HG03103 (cell line): ENCODE results near the gene KCNQ1OT1.

ENCODE experiments used
- ATAC-seq: cut with Tn5 transposase; IDR thresholded peaks from one replicate; pipeline ENCODE4 v1.9.1; 2021; ENCODE audit warnings: low read depth; ENCODE audit not compliant: unreplicated experiment

KCNQ1OT1 gene

DNA sequence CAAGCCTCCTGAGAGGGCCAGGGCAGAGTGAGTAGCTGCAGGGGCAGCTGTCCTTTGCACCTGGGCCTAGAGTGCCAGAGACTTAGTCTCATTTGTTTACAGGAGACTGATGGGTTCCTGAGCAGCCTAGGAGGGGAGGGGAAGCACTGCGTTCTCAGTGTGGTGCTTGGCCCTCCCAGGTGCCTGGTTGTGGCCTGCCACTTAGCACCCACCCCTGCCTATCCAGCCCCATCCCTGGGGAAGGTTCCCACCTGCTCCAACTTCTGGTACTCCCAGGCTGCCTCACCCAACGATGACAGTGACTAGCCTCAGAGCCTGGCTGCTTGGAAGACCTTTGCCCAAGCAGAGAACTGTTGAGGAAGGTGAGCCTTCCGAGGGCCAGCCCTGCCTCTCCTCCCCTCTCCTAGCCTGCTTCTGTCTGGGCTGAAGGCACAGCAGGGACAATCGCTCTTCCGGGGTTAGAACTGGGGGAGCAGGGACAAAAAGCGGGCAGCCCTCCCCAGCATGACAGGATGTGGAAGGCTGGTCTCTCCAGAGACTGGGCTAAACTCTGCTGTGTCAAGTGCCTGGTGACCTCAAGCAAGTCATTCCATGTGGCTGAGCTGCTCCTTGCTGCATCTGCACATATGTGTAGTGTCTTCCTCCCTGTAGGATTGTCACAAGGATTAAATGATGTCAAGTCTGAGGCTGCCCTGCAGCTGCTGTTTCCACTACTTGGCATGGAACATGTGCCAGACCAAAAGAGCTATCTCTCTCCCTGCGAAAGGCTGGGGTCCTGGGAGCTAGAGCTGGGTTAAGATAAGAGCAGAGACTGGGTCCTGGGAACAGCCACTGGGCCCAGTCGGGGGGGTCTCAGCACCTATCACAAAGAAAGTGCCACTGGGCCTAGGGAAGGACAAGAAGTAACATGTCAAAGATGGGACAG is 9.9 kb downstream of the KCNQ1OT1 start:
- no peak for ATAC-seq

DNA sequence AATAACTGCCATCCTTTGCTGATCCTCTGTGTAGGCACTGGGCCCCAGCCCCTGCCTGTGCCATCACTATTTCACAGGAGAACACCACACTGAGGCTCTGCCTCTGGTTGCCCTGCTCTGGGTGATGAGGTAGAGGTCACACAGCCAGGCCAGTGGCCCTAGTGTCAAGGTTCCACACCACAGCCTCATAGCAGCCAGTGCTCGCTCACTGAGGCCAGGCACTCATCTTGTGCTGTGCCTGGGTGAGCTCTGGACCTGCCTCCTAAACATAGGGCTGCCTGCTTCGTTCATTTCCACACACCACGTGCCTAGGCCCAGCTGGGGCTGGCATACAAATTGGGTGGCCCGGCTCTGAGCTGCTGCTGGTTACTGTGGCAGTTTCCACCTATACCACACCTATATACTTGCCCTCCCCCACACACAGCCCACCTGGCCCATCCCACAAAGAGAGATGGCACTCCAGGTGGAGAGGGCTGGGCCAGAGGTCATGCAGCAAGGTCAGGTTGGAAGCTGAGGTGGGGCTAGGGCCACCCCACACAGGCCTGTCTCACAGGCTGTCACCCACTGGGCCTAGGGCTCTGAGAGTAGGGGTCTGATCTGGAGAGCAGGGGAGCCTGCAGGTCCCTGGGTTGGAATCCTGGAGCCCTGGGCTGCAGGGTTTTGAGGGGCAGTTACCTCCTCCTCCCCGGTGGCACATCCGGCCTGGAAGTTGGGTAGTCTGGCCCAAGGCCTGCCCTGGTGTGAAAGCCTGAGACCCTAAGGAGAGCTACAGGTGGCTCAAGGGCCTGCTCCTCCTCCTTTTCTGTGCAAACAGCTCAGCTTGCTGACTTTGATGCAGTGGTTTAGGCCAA is 11.2 kb downstream of the KCNQ1OT1 start:
- ATAC-seq, result no peak

- no peak for ATAC-seq
Observed at GRCh38 chr11:2687782-2688191, 12.0 kb downstream of the KCNQ1OT1 start.

GRCh38 chr11:2687223-2687530 is 12.6 kb downstream of the KCNQ1OT1 start:
- no peak for ATAC-seq

GRCh38 chr11:2686360-2687222 is 13.2 kb downstream of the KCNQ1OT1 start:
- ATAC-seq, result no peak

DNA sequence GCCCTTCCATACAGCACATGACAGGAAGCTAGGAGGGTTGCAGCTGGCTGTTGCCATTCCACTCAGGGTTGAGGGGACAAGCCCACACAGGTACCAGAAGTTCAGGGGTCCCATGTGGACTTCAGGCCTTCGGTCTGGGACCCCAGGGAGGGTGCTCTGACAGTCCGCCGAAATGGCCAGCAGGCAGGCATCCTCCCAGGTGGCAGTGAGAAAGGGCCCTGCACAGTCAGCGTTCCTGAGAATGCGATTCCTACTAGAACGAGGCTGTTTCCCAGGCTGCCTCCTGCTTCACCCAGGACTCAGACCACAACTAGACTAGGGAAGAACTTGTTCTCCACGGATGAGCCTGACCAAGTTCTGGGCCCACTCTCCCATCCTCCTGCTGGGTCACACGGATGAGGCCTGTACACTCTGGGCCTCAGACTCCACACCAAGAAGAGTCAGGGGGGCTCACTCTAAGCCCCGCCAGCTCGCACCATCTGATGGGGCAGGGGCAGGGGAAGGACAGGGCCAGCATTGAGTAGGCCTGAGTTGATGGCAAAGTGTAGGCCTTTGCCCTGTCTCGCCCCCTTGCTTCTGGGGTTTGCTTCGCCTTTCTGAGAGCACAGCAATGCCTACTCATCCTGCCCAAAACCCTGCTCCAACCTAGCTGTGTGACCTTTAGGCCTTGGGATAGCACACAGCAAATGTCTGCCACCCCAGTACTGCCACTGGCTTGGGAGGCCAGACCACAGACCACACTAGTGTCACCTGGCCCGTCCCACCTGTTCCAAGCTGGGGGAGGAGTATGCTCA is 14.0 kb downstream of the KCNQ1OT1 start:
- no peak for ATAC-seq

DNA sequence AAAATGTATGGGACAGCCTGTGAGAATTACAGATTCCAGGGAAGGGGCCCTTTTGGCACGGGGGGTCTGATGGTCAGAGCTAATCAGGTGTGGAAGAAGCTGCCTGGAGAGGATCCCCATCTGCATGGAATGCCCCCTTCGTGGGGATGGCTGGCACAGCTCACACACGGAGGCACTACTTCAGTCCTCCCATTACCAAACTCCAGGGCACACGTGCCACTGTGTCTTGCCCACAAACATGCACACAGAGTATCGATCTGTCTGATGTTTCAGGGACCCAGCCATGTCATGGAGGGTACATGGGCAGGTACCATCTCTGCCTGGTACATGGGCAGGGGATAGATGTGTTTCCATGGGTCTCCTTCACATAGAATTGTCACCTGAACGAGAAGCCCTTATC is 14.7 kb downstream of the KCNQ1OT1 start:
- no peak for ATAC-seq

GRCh38 chr11:2684581-2684980 is 15.2 kb downstream of the KCNQ1OT1 start:
- ATAC-seq, result no peak

DNA sequence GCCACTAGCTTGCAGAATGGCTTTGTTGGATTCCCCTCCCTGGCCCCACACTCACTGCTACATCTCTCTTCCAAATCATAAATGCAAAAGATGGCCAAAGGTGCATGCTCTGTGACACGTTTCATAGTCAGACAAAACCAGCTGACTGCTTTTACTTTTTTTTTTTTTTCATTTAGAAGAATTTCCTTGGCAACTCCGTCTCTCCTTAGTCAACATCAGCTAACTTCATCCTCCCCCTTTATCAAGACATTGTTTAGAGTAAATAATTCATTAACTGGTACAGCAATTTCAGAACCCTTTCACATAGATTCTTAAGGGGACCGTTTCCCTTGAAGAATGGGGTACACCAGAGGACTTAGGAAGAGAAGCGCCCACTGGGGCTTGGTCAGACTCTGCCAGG is 16.0 kb downstream of the KCNQ1OT1 start:
- no peak for ATAC-seq

DNA sequence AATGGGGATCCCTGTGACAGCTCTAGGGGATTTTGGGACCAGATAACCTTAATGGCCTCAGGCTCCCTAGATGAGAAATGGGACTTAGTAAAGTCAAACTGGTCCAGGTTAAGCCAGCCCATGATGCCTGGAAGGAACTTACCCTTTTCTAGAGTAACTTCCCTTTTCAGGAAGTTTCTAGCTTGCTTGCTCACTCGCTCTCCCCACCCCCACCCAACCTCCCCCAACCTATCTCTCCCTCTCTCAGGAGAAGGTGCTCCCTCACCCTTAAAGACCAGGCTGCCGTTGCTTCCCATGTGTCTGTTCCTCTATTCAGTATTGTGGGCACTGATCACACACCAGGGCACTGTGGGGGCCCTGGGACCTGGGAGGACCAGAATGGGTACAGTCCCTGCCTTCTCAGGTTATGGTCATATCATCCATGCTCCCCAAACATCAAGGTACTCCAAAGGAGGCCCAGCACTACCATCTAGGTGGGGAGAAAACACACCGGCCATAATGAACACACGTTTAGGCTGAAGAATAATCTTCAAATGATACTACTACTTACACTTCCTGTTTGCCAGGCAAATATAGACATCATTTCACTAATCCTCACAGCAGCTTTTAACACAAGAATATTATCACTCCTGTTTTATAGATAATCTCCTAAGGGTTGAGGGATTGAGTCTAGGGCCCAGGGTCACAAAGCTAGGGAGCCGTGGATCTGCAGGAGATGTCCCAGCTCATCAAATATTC is 18.2 kb downstream of the KCNQ1OT1 start:
- ATAC-seq, result no peak

- no peak for ATAC-seq
Observed at GRCh38 chr11:2679011-2679676, 20.6 kb downstream of the KCNQ1OT1 start.

GRCh38 chr11:2678396-2678795 is 21.4 kb downstream of the KCNQ1OT1 start:
- ATAC-seq, result no peak

- ATAC-seq, result no peak
Observed at GRCh38 chr11:2677127-2677526, 22.7 kb downstream of the KCNQ1OT1 start.

DNA sequence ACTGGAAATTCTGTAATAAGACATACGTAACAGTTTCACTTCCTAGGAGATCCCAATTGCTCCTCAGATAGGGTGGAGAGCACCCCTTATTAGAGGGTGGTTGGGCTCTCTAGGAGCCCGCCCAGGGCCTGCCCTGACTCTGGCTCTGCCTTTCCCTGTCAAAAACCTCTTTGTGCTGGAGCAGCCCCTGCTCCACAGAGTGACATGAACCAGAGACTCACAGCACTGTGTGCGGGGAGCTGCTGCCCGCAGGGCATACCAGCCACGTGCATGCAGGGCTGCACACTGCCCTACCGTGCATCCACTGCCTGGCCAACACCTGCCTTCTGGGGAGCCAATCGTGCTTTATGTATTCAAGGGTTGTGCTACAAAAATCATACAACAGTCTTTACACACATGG is 24.3 kb downstream of the KCNQ1OT1 start:
- no peak for ATAC-seq

- ATAC-seq, result no peak
Observed at GRCh38 chr11:2674658-2675131, 25.1 kb downstream of the KCNQ1OT1 start.

GRCh38 chr11:2673871-2674471 is 25.8 kb downstream of the KCNQ1OT1 start:
- ATAC-seq, result no peak

- no peak for ATAC-seq
Observed at GRCh38 chr11:2673250-2673610, 26.6 kb downstream of the KCNQ1OT1 start.

DNA sequence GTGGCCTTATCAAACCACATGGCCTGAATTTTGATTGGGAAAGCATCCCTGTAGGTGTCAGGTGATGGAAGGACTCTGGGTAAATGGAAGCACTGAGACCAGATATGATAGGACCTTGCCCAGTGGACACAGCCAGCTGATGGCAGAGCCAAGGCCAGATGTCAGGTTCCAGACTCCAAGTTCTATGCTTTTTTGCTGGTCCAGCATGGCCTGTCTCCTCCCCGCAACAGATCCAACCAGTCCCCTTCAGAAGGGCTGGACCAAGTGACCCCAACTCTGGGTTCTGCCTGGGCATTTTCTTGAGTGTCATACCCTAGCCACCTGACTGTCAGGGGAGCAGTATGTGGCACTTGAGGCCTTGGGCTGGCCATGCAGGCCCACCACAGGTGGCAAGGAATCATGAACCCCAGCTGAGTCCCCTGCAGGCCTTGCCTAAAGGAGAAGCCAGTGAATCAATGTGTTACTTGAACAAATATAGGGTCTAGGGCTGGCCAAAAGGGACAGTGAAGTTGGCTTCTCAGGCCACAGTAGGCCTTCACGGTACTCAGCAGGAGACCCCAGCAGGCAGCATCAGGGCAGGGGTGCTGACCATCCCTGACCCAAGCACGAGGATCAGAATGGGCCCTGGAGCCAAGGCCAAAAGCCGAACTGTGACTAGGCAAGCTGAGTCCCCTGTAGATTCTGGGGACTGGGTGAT is 27.1 kb downstream of the KCNQ1OT1 start:
- no peak for ATAC-seq
